GM19463 (cell line): ENCODE measurements around the gene SUPT7L.

ENCODE experiments used
- ATAC-seq: cut with Tn5 transposase; IDR thresholded peaks from one replicate; pipeline ENCODE4 v1.9.1; 2021; ENCODE audit warnings: mild to moderate bottlenecking, moderate library complexity; ENCODE audit not compliant: unreplicated experiment

SUPT7L gene, protein sequence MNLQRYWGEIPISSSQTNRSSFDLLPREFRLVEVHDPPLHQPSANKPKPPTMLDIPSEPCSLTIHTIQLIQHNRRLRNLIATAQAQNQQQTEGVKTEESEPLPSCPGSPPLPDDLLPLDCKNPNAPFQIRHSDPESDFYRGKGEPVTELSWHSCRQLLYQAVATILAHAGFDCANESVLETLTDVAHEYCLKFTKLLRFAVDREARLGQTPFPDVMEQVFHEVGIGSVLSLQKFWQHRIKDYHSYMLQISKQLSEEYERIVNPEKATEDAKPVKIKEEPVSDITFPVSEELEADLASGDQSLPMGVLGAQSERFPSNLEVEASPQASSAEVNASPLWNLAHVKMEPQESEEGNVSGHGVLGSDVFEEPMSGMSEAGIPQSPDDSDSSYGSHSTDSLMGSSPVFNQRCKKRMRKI

DNA sequence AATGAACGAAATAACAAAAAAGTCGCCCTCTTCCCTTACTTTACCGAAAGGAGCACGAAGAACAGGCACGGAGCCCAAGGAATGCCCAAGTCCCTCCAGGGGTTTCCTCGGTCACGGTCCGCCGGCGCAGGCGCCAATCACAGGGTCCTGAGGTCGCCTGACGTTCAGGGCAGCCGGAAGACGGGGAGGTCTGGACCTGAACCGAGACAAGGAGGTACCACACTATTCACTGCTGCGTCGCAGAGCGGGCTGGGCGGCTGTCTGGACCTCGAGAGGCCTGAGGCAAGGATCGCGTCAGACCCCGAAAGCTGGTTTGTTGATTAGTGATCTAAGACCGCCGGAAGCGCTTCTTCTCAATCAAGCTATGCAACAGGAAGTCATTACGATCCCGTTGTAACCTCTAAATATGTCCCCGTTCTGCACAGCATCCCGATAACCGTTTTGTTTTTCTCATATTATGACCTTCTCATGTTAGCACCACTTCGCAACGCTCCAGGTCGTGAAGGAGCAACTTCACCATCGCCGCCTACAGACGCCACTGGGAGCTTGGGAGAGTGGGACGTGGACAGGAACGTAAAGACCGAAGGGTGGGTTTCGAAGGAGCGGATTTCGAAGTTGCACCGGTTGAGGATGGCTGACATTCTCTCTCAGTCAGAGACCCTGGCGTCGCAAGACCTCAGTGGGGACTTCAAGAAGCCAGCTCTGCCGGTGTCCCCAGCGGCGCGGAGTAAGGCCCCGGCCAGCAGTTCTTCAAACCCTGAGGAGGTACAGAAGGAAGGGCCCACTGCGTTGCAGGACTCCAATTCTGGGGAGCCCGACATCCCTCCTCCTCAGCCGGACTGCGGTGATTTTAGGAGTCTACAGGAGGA is at the start of gene SUPT7L, which contains the start of gene SLC4A1AP:
Gene SUPT7L (minus strand): TSS at position 330 of the 869 bp plus-strand sequence. CDS start 1,422 bp downstream, outside the sequence.
Gene SLC4A1AP (plus strand): TSS at position 605 of the 869 bp plus-strand sequence. CDS start 26 bp downstream, at position 631.
- ATAC-seq: peak; percentile 78

DNA sequence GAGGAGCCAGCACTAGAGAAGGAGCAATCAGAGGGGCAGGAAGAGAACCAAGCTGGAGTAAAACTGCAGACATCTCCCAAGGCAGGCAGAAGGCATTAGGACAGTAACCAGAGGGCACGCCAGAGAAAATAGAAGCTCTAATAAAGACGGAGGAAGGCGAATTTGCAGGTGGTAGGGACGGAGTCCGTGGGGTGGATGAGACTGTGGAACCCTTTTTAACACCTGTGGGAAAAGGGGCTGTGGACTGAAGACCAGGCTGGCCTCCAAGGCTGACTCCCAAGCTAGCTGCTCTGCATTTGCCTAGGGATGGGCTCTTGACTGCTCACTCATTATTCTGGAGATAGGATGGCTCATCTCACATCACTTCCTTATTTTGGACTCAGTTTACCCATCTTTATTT is 49.8 kb upstream of the SUPT7L start:
- no peak for ATAC-seq

DNA sequence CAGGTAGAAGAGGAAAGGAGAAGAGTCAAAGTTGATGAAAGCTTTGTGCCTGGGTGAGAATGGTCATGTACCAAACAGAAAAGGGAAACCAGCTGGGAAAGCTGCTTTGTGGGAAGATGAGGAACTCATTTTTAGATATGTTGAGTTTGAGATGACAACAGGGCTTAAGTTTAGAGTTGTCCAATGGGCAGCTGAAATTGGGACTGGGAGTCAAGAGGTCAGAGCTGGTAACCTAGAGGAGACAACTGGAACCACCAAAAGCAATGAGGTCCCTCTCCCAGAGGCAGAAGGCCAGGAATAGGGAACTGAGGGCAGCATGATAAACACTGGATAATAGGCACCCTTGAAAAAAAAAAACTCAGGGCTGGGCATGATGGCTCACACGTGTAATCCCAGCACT is 49.1 kb upstream of the SUPT7L start:
- no peak for ATAC-seq

DNA sequence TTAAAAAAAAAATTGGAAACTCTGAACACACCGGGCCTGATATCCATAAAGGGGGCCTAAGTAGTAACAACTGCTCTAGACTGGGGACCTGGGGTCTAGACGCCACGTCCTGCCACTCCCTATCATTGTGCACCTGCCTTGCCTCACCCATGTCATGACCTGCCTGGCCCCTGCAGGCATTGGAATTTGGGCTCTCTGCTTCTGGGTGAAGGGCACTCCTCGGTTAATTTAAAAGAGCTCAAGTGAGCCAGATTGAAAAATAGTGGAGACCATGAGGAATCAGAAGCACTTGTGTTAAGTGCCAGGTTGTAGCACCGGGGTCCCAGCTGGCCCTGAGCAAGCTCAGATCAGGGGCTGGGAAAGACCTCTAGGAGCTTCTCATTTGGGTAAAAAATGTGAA is 48.4 kb upstream of the SUPT7L start:
- no peak for ATAC-seq

DNA sequence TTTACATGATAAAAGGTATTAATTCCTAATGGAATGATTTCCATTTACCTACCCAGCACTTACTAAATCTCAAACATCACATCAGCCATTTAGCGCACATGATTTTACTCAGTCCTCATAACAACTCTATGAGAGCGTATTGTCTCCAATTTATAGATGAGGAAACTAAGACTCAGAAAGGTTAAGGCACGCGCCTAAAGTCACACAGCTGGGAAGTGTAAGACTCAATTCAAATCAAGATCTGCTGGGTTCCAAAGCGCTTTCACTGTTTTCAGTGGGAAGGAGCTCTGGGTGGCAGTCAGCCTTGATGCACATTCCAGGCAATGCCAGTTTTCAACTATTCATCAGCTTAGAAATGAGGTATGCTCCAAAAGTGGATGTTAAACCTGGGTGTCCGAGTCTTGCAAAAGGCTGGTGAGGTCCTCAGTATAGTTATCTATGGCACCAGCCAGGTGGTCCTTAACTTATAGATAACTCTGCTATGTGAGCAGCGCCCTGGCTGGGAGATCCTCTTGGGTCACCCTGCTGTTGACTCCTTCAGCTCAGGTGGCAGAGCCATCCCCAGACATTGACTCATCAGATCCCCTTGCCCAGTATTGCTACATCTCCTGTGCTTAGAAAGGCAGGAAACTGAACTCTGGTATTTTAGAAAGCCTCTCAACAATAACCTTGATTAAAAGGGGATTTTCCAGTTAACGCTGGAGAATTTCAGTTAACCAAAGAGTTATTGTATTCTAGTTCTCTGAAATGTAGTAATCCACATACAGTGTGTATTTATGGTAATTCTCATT is 47.4 kb upstream of the SUPT7L start:
- no peak for ATAC-seq

DNA sequence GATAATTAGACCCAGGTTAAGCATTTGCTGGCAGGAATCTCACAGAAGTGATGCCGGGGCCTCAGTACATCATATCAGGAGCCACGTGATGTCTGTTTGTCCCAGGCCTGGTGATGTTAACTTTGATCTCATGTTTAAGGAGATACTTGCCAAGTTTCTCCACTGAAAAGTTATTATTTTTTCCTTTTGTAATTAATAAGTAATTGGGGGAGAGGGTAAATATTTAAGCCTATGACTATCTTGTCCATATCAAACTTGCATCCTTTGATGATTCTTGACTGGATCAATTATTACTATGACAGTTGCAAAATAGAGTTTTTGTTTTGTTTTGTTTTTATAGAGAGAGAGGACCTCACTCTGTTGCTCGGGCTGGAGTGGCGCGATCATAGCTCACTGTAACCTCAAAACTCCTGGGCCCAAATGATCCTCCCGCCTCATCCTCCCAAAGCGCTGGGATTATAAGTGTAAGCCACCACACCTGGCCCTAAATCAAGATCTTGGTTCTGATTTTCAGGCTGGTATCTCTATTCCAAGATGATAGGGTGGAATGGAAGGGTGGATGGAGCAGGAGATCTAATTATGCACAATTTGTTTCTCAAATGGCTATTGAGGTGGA is 46.7 kb upstream of the SUPT7L start:
- no peak for ATAC-seq

DNA sequence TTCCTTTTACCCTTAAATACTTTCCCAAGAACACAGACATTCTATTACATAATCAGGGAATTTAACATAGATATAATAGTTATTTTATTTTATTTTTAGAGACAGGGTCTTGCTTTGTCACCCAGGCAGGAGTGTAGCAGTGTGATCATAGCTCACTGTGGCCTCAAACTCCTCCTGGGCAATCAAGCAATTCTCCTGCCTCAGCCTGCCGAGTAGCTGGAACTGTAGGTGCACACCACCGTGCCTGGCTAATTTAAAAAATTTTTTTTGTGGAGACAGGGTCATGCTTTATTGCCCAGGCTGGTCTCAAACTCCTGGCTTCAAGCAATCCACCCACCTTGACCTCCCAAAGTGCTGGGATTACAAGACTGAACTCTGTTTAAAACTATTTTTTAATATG is 45.9 kb upstream of the SUPT7L start:
- no peak for ATAC-seq

DNA sequence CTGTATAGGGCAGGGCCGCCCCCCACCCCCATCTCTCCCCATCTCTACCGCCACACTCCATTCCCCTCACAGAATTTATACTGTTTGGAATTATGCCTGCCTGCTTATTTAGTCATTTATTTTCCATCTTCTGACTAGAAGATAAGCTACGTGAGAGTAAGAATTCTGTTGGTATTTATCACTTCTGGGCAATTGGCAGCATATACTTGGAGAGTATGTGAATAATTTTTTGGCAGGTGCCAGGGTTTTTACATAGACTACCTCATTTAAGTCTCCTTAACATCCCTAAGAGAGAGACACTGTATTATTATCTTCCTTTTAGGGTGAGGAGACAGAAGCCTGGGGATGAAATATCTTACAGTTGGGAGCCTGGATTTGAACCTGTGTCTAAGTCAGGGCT is 45.3 kb upstream of the SUPT7L start:
- no peak for ATAC-seq

DNA sequence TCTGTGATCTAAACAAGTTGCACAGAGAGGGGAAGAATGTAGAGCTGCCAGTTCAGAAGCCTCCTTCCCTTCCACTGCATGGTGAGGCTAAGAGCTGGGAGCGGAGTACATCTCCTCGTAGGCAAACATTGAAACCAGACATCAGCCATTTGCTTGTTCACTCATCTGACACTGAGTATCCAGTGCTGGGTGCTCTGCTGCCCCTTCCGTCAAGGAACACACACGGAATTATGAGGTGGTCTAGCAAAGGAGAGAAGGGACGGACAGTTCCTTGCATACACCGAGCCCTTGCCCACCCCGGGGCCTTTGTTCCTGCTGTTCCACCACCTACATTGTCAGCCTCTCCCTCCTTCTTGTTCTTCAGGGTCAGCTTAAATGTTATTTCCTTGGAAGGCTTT is 44.8 kb upstream of the SUPT7L start:
- ATAC-seq: no peak

DNA sequence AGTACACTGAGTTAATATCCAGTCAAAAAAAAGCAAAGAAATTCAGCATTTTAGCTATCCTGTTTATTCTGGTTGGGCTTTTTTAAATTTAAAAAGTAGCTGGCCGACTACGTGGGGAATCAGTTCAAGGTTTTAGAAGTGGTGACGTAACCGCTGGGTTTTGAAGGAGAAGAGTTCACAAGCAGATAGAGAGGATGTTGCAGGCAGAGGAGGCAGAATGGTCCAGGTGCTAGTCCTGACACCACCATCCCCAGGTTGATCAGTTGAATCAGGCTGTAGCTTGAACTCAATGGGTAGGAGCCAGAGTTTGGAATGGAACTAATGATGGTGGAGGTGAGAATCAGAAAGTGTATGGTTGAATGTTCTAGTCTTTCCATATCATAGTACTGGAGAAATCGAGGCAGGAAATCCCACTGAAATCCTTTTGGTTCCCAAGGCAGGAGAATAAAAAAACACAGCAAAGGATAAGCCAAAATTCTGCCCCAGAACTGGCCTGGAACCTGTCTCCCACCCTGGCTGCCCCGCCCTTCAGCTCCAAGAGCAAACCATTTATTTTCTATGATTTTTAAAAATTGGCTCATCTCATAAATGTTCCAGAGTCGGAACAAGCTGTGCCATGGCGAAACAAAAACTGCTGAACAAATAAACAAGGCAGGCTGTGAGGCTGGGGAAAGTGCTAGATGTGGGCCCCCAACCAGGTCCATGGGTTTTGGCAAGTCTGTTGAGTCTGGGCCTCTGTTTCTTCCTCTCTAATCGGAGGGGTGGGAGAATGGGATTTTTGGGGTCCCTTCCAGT is 44.2 kb upstream of the SUPT7L start:
- ATAC-seq: no peak

DNA sequence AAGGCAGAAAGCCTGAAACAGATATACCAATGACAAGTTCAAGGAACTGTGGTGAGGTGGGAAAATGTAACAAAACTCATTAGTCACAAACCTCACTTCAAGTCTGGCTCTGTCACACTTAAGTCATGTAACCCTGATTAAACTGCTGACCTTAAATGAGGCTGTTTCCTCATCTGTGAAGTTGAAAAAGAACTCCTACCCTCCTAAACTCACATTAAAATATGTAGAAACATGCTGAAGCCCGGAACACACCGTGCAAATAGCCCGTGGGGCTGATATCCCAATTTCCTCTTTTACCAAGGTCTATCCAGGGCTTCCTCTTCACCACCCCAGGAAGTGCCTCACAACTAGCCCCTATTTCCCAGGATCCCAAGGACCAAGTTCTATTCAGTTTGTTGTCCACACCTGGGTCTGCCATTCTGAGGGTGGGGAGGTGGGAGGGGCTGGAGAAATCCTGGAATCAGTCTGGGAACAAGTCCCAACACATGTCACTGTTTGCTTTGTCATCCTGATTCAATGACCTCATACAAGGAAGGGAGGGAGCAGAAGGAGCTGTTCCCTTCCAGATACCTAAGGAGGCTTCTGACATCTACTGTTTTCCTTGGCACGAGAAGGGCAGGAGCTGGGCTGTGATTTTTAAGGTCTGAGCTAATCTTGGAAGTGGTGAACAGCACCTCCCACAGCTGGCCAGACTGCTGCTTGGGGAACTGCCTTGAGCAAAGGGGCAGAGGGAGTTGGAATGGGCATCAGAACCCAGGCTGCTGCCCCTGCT is 42.6 kb upstream of the SUPT7L start:
- ATAC-seq: no peak

DNA sequence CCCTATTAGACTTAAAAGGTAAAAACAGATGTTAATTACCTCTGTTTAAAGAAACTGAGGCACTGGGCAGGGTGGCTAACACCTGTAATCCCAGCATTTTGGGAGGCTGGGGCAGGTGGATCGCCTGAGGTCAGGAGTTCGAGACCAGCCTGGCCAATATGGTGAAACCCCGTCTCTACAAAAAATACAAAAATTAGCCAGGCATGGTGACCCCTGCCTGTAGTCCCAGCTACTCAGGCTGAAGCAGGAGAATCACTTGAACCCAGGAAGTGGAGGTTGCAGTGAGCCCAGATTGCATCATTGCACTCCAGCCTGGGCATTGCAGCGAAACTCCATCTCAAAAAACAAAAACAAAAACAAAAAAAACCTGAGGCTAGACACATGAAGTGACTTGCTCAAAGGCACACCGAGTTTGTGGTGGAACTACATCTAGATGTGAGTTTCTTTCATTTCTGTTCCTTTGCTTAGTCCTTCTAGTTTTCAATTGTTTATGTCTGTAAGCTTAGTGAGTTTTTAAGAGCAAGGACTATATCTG is 41.0 kb upstream of the SUPT7L start:
- ATAC-seq: no peak

DNA sequence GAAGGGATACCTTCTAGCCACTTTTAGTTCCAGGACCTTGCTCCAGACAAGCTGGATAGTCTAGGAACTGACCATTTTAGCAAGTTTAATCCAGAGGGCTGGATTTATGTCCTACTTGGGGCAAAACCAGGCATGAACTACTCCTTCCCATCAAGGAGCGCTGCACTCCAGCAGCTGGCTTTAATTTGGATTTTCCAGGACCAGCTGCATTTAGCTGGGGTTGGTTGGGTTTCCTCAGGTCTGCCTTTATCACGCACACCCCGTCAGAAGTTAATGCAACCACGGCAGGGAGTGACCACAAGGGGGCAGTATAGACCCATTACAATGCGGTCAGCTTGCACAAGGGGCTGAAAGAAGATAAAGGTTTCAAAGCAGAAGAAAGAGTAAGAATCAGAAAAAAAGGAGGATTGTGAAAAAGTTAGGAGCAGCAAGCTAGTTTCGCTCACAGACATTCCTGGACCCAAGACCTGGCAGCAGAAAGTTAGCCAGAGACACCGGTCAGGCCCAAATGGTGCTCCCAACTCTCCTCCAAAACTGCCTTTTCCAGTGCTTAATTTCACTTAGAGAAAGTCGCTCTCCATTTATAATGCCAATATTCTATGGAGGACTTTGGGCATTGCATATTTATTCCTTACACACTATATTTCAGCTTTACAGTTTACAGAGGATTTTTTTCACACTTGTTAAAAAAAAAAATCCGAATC is 40.4 kb upstream of the SUPT7L start:
- no peak for ATAC-seq

DNA sequence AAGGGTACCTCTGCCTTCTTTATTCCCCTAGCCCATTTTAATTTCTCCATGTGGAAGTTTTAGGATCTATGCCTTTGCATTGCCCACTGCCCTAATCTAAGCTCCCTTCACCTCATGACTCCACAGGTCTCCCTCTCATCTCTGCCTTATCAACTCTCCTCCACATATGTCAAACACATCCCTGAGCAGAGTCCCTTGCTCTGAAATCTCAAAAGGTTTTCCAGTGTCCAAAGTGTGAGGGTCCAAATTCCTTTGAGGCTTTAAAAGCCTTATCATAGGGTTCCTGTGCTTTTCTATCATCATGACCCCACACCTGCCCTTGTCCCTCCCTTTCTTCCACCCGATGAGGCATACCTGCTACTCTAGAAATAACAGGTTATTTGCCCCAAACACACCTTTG is 38.9 kb upstream of the SUPT7L start:
- ATAC-seq: no peak

DNA sequence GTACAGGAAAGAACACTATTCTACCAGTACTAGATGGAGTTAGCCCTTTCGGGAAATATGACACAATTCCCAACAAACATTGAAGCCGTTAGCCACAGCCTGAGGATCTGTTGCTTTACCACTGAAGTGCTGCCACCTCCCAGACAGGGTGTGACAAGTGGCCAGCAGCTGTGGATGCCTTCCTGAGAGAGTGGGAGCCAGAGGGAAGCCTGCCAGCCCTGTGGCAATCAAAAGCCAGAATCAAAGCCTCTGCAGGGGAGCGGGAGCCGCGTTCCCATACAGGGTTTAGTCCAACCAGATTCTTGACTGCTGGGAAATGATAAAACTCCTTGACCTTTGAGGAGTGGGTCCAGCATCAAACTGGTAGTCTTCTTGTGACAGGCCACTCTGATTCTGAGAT is 38.3 kb upstream of the SUPT7L start:
- no peak for ATAC-seq

DNA sequence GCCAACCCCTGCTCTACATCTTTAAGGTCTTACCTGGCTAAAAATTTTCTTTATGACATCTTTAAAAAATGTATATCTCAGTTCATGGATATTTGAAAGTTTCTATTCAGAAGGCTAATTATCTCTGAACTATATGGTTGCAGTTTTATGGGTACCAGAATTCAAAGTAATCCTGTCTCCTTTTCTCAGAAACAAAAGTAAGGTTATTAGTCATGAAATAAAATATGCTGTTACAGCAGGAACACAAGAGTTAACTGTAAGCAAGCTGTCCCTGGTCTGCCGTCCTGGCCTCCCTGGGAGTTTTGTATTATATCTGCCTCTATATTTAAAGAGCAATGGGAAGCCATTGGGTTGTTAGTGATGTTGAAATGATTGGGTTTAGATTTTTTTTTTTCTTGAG is 34.2 kb upstream of the SUPT7L start:
- no peak for ATAC-seq

DNA sequence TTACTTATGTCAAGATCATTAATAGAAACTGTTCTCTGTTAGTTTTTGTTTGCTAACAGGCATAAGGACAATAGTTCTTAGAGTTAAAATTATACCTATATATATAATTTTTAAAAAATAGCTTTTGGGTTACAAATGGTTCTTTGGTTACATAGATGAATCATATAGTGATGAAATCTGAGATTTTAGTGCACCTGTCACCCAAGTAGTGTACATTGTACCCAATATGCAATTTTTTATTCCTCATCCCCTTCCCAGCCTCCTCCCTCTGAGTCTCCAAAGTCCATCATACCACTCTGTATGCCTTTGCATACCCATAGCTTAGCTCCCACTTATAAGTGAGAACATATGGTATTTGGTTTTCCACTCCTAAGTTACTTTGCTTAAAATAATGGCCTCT is 26.6 kb upstream of the SUPT7L start:
- no peak for ATAC-seq

DNA sequence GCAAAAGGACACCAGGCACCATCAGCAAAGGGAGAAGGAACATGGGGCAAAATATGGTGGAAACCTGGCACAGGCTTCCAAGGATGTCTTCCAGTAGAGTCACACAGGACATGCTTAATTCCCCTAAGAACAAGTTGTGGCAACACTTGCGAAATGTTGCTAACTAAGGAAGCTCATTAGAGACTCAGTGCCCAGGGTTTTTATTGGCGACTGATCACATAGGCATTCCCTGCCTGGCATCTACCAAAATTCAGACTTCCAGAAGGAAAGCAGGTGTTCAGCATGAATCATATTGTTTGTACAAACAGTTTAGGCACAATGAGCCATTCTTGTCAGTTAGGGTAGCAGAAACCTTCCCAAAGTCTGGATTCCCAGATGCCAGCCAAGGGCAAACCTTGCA is 26.0 kb upstream of the SUPT7L start:
- ATAC-seq: no peak
